ENCODE data around the gene IGSF11.
"Not testable (repeated sequence)": the region's sequence is repeated elsewhere in the genome, so short reads cannot be mapped to it uniquely, and the experiment has no call there.

The IGSF11 gene, protein sequence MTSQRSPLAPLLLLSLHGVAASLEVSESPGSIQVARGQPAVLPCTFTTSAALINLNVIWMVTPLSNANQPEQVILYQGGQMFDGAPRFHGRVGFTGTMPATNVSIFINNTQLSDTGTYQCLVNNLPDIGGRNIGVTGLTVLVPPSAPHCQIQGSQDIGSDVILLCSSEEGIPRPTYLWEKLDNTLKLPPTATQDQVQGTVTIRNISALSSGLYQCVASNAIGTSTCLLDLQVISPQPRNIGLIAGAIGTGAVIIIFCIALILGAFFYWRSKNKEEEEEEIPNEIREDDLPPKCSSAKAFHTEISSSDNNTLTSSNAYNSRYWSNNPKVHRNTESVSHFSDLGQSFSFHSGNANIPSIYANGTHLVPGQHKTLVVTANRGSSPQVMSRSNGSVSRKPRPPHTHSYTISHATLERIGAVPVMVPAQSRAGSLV

GRCh38 chr3:119034256-119035013 is at the start of gene IGSF11:
Gene IGSF11 (minus strand): TSS chr3:119034846. CDS start chr3:119034582, 264 bp downstream.
- peak; percentile 46 for DNase-seq (ENCODE audit: low spot score)

GRCh38 chr3:119080364-119080763 is 45.7 kb upstream of the IGSF11 start:
- no peak for DNase-seq (ENCODE audit: low spot score)

DNA sequence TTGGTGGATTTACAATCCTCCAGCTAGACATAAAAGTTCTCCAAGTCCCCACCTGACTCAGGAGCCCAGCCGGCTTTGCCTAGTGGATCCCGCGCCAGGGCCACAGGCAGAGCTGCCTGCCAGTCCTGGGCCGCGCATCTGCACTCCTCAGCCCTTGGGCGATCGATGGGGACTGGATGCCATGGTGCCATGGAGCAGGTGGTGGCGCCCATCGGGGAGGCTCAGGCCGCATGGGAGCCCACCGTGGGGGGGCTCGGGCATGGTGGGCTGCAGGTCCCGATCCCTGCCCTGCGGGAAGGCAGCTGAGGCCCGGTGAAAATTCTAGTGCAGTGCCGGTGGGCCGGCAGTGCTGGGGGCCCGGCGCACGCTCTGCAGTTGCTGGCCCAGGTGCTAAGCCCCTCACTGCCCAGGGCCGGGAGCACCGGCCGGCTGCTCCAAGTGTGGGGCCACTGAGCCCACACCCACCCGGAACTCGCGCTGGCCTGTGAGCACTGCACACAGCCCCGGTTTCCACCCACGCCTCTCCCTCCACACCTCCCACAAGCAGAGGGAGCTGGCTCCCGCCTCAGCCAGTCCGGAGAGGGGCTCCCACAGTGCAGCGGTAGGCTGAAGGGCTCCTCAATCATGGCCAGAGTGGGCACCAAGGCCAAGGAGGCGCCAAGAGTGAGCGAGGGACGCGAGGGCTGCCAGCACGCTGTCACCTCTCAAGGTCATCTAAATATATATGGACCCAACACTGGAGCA is 38.8 kb upstream of the IGSF11 start:
- no peak for DNase-seq (ENCODE audit: low spot score)

DNA sequence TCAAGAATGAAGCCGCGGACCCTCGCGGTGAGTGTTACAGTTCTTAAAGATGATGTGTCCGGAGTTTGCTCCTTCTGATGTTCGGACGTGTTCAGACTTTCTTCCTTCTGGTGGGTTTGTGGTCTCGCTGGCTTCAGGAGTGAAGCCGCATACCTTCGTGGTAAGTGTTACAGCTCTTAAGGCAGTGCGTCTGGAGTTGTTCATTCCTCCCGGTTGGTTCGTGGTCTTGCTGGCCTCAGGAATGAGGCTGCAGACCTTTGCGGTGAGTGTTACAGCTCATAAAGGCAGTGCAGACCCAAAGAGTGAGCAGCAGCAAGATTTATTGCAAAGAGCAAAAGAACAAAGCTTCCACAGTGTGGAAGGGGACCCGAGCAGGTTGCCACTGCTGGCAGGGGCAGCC is 37.8 kb upstream of the IGSF11 start:
- not testable (repeated sequence) for DNase-seq (ENCODE audit: low spot score)

DNA sequence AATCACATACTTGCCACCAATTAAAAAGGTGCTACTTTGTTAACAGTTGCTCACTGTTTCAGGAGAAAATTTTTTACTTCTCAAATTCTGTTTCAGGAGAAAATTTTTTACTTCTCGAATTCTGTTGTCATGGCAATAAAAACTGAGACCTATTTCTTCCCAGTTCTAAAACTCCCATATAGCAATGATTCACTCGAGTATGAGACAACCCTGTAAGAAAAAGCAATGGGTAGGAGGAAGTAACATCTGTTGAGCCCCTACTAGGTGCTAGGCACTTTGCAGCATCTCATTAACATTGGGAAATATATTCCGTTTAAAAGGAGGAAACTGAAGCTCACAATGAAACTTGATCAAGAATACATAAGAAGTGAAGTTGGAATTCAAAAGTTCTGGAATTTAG is 35.1 kb upstream of the IGSF11 start:
- DNase-seq (ENCODE audit: low spot score): no peak

- DNase-seq (ENCODE audit: low spot score): no peak
Measured at GRCh38 chr3:119063471-119063870, 28.8 kb upstream of the IGSF11 start.

- DNase-seq (ENCODE audit: low spot score): no peak
Measured at GRCh38 chr3:119062892-119063291, 28.2 kb upstream of the IGSF11 start.

- DNase-seq (ENCODE audit: low spot score): no peak
Measured at GRCh38 chr3:119044593-119044992, 9.9 kb upstream of the IGSF11 start.

GRCh38 chr3:119042162-119042561 is 7.5 kb upstream of the IGSF11 start:
- no peak for DNase-seq (ENCODE audit: low spot score)

DNA sequence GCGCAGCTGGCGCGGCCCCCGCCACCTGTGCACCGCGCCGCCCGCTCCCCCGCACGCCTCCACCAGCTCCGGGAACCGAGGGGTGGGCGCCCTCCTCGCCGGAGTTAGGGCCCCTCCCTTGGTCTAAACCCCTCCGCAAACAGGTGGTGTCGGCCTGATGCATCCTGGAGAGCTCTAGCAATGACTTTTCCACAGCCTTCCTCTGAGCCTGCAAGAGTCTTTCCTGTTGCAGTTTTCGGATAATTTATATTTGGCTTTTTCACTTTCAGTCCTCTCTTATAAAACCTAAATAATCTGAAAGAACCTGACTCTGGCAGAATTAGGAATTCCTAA is 334 bp upstream of the IGSF11 start:
- no peak for DNase-seq (ENCODE audit: low spot score)

DNA sequence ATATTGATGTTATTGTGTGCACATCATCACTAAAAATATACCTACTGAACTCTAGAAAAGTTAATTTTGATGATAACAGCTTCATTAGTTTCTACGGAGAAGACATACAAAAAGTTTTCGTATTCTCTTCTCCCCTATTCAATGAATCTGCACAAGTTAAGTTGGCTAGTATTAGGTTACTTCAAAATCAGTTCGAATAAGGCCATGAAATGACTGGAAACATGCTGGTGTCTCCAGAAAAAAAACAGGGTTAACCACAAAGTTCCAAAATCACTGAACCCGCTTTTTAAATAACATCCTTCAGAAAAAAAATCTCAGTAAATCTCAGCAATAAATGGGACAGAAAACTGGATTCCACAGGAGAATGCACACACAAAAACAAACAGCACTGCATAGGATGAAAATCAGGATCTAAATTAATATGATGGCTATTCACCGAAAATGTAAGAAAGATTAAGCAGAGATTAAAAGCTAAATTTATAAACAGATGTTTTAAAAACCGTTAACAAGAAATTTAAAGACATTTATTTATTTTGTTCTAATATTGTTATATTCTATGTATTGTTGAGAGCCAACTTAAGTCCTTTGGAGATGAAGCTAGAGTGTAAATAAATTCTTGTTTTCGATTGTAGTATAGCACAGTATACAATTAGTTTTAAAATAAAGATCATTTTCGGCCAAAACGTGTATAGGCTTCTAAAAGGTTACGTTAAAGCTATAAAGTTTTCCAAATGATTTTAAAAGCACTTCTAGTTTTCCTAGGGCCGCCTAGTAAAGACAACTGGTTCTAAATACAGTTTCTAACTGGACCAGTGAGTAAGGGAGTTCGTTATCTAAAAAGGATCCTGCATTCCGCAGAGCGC is 1.0 kb downstream of the IGSF11 start:
- DNase-seq (ENCODE audit: low spot score): no peak

DNA sequence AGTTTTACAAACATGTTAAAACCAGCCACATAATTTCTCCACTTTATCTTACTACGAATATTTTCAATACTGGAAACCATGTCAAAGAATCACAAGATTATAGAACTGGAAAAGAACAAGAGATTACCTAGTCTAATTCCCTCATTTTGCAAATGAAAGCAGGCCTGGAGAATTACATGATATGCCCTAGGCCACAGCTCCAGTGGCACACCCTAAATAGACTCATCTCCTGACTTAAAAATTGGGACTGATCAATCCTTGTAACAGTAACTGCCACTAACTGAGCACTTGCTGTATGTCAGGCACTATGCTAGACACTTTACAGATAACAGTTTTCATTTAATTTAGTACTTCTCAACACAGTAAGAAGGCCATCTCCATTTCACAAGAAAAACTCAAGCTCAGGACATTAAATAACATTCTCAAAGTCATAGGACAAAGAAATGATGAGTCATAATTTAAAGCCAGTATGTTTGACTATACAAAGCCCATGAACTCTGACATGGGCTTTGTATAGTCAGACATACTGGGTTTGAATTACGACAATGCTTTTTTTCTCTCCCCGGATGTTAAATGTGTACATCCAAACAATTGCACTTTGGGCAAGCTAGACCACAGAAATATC is 9.4 kb downstream of the IGSF11 start:
- no peak for DNase-seq (ENCODE audit: low spot score)

DNA sequence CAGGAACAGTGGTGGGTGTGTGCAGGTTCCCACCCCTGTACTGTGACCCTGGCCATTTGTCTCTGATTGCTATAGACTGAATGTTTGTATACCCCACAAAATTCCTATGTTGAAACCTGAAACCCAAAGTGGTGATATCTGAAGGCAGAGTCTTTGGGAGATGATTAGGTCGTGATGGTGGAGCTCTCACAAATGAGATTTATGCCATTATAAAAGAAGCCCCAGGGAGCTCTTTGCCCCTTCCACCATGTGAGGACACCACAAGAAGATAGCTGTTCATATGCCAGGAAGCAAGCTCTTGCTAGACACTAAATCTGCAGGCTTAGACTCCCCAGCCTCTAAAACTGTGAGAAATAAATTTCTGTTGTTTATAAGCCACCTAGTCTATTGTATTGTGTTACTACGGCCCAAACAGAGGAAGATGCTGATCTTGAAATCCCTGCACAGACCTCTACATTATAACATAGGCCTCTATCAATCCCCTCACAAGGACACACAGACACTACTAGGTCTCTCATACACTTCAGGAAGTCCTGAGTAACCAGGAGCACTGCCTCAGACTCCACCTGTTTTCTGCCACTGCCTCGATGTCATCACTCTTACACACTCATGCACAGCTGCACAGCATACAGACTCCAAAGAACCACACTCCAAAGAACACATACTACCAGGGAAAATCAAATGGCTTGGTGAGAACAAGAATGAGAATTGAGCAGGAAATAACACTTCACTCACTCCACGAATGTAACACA is 14.7 kb downstream of the IGSF11 start:
- DNase-seq (ENCODE audit: low spot score): no peak

DNA sequence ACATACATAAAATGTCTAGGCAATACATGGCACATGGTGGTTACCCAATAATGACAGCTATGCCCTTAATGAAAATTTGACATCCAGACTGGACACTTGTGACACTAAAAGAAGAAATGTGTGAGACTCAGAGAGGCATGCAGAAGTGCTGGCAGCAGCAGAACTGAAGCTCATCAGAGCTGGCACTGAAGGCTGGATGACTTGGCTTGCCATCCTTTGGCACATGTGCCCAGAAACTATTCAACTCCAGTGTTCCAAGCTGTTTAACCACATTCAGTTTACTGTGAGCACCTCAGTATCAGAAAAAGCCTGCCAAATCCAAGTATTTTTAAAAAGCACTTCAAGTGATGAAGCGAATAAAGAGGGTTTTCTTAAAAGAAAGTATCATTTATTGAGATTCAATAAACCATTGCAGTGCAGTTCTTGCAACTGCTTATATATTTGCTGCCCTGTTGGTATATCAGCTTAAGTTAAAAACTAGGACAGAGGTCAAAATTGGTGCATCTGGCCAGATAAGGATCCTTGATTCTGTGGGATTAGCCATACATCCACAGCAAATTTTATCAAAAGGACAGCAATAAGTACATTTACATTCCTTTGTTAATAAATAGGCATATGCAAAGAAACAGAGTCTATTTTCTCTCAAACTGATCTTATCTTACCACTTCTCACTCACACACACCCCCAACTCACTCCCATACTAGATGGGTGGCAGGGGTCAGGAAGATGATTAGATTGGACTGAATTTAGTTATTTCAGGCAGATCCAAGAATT is 15.8 kb downstream of the IGSF11 start:
- no peak for DNase-seq (ENCODE audit: low spot score)

- DNase-seq (ENCODE audit: low spot score): no peak
Measured at GRCh38 chr3:119015942-119016341, 18.7 kb downstream of the IGSF11 start.

DNA sequence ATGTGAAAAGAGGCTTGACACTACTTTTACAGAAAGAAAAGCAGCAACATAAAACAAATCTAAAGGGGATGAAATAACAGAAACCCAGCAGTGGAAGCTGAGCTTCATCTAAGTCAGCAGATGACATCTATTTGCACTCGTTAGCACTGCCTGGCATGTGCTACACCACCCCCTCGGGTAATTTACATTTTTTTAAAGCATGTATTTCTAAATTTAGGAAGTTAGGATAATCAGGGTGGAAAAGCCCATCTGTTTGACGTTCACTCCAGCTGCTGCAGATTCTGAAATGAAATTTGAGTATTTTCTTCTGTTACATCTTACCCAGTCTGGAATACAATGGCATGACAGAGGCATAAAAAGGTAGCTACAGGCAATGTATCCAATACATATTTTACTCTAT is 20.7 kb downstream of the IGSF11 start:
- no peak for DNase-seq (ENCODE audit: low spot score)

DNA sequence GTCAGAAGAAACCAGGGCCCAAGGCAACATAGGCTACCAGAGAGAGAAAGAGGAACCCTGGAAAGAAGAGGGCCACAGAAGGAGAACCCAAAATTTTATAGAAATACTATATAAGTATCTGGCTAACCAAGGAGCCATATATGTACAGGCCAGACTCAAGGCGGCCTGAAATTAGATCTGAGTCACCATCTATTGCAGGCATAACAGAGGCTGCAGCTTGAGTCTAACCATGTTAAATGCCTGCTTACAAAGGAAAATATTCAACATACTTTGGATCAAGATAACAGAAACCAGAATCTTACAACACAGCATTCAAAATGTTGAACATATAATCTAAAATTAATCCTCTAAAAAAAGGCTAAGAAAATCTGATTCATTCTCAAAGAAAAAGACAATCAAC is 23.1 kb downstream of the IGSF11 start:
- DNase-seq (ENCODE audit: low spot score): no peak

- no peak for DNase-seq (ENCODE audit: low spot score)
Measured at GRCh38 chr3:118997190-118997589, 37.5 kb downstream of the IGSF11 start.

- DNase-seq (ENCODE audit: low spot score): no peak
Measured at GRCh38 chr3:118991775-118992174, 42.9 kb downstream of the IGSF11 start.

All from hepatic stellate cell (primary cell).